Posterior cingulate gyrus (tissue), 11 donors: ENCODE data around the gene DYRK1A.
"Not testable (repeated sequence)": the region's sequence is repeated elsewhere in the genome, so short reads cannot be mapped to it uniquely, and the experiment has no call there.

Experiments
- DNase-seq, 10 donors: peaks; one replicate each; pipeline versions ENCODE4 v3.0.0 to v3.0.0-alpha.2; 2020 to 2021; ENCODE audit warnings: mixed read lengths in 3 of 10
- intact Hi-C: fragments of 100-400 bp; cut with DNase I; formaldehyde crosslinking; loops from one replicate; pipeline ENCODE4 v1.15.1; 2023

Gene DYRK1A

GRCh38 chr21:37366482-37367316 is at the start of gene DYRK1A:
Gene DYRK1A (plus strand): TSS chr21:37366773. CDS start chr21:37420375, 53,602 bp downstream.
- DNase-seq: peak; percentile 96 to 100 (median 98)
- intact Hi-C loops: loop anchor here (1.0 to 10.0 kb wide), 5 partner anchors 96 to 292 kb away; partner anchors contain the start of genes PIGP, TTC3 and VPS26C

- intact Hi-C loops: no loop called here
- DNase-seq: no peak
These were observed 47.0 kb upstream of the DYRK1A start for GRCh38 chr21:37319551-37319950.

DNA sequence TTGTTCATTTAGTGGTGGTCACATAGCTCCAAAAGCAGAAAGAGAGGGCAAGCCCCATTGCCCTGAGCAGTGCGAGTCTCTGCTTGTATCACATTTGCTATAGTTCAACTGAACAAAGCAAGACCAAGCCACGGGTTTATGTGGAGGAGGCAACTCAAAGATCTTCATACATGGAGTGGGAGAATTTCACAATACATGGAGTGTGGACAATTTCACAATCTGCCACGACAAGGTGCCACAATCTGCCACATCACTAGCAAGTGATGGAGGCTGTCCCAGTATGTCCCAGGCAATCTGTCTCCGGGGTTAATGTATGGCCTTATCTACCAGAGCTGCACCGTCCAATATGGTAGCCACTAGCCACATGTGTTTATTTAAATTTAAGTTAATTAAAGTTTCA is 44.5 kb upstream of the DYRK1A start:
- no peak for DNase-seq
- intact Hi-C loops: no loop called here

- DNase-seq: no peak
- intact Hi-C loops: no loop called here
These were observed 42.0 kb upstream of the DYRK1A start for GRCh38 chr21:37324558-37324957.

- intact Hi-C loops, DNase-seq: not testable (repeated sequence)
These were observed 38.4 kb upstream of the DYRK1A start for GRCh38 chr21:37328147-37328546.

DNA sequence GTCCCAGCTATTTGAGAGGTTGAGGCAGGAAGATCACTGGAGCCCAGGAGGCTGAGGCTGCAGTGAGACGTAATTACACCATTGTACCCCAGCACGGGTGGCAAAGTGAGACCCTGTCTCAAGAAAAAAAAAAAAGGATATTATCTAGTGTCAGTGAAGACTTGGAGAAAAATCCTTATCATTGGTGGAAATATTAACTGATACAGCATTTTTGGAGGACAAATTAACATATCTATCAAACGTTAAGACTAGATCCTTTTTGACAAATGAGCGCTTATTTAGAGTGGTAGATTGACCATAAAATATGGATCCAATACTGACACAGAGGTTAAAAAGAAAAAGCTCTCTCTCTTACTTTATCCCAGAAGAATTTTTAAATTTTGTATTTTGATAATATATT is 35.2 kb upstream of the DYRK1A start:
- intact Hi-C loops: no loop called here

DNA sequence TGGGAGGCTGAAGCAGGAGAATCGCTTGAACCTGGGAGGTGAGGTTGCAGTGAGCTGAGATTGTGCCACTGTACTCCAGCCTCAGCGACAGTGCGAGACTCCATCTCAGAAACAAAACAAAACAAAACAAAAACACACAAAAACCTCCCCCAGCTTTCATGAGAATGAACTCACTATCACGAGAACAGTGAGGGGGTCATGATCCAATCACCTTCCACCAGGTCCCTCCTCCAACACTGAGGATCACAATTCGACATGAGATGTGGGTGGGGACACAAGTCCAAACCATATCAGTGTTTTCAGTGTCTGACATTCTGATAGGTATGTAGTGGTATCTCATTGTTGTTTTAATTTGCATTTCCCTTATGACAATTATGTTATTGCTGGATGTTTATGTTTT is 31.5 kb upstream of the DYRK1A start:
- intact Hi-C loops: no loop called here
- DNase-seq: no peak

More for the DNA sequence above, 35.2 kb upstream of the DYRK1A start:
- DNase-seq: no peak

GRCh38 chr21:37337179-37337578 is 29.4 kb upstream of the DYRK1A start:
- DNase-seq: no peak
- intact Hi-C loops: no loop called here

GRCh38 chr21:37337831-37338230 is 28.7 kb upstream of the DYRK1A start:
- intact Hi-C loops: no loop called here
- no peak for DNase-seq

- no peak for DNase-seq
- intact Hi-C loops: no loop called here
These were observed 27.7 kb upstream of the DYRK1A start for GRCh38 chr21:37338671-37339551.

- DNase-seq: no peak
- intact Hi-C loops: no loop called here
These were observed 27.0 kb upstream of the DYRK1A start for GRCh38 chr21:37339552-37339939.

DNA sequence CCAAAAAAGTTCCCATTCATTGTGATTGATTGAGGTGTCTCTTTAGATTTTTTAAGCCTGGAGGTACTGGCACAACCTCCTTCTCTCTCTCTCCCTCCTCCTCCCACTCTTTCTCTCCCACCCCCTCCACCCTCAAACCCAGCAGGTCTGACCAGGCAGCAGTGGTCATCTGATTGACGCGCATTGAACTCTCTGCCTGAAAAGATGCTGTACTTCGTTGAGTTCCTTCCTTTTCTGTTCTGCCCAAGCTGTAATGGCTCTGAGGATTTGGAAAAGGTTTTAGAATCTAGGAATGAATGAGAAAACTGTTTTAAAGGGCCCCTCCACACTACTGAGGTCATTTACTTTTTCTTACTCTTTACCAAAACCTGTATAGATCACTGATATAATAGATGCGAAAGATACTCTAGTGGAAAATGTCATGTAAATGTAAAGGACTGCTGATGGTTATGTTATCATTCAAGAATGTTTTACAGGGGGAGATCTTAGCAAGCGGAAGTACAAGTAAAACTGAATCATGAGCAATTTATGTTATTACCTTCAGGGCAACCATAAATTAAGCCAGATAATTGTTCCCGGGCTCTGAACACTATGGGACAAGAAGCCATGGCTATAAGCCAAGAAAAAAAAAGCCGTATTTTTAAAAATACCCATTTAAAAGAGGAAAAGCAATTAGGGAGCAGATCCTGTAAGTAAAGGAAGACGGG is 25.2 kb upstream of the DYRK1A start:
- intact Hi-C loops: no loop called here
- DNase-seq: no peak

DNA sequence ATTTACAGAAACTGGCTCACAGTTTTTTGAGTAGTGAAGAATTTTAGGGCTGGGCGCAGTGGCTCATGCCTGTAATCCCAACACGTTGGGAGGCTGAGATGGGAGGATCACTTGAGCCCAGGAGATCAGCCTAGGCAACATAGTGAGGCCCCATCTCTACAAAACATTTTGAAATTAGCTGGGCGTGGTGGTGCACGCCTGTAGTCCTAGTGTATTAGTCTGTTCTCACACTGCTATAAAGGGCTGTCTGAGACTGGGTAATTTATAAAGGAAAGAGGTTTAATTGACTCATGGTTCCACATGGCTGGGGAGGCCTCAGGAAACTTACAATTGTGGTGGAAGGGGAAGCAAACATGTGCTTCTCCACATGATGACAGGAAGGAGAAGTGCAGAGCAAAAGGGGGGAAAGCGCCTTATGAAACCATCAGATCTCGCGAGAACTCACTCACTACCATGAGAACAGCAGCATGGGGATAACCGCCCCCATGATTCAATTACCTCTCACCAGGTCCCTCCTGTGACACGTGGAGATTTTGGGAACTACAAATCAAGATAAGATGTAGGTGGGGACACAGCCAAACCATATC is 24.4 kb upstream of the DYRK1A start:
- intact Hi-C loops: no loop called here
- DNase-seq: no peak

DNA sequence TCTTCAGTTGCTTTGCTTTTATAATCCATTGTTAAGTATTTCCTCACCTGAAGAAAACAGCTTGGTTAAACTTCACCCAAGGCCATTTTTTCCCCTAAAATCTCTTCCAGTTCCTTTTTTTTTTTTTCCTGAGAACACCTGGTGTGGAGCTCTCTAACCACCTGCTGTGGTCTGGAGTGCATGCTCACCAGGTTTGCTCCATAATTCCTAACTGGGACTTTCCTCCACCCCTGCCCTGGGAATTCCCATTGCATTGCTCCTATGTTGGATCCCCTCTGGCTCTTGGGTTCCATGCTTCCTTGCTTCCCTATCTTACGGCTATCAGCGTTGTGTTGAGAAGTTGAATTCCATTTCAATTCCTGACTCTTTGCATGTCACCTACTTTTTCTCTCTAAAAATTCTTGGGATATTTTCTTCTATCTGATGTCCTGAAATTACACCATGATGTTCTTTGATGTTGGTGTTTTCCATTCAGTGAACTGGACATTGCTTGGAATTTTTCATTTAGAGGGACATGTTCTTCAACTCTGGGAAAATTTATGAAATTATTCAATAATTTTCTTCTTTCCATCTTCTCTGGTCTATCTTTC is 19.6 kb upstream of the DYRK1A start:
- intact Hi-C loops: no loop called here
- DNase-seq: no peak

DNA sequence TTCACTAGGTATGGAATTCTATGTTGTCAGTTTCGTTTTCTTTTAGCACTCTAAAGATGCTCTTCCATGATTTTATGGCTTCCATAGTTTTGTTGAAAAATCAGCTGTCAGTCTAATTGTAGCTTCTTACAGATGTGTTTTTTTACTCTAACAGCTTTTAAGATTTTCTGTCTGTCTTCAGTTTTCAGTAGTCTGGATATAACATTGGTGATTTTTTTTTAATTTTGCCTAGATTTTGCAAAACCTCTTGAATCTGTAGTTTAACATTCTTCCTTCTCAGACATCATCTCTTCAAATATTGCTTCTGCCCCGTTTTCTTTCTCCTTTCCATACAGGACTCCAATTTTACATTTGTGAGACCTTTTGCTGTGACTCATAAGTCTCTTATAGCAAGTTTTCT is 17.9 kb upstream of the DYRK1A start:
- intact Hi-C loops: no loop called here
- DNase-seq: no peak

GRCh38 chr21:37350472-37350871 is 16.1 kb upstream of the DYRK1A start:
- intact Hi-C loops: no loop called here
- no peak for DNase-seq

DNA sequence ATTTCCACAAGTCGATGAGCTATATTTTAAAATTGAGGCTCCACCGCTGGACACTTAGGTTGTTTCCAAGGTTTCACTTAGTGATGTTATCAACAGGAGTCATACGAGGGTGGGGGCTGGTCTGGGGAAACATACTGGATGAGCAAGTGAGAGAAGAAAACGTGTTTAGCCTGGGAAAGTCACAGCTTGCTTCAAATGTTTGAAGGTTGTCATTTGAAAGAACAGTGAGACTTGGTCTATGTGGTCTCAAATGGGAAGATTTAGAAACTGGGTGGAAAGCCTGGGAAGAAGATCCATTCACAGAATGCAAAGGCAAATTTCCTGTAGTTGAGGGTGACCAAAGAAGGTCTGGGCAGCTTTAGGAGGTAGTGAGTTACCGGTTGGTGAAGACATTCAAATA is 9.9 kb upstream of the DYRK1A start:
- no peak for DNase-seq
- intact Hi-C loops: no loop called here

GRCh38 chr21:37357691-37358090 is 8.9 kb upstream of the DYRK1A start:
- intact Hi-C loops: no loop called here
- no peak for DNase-seq

GRCh38 chr21:37358397-37358796 is 8.2 kb upstream of the DYRK1A start:
- no peak for DNase-seq
- intact Hi-C loops: no loop called here

DNA sequence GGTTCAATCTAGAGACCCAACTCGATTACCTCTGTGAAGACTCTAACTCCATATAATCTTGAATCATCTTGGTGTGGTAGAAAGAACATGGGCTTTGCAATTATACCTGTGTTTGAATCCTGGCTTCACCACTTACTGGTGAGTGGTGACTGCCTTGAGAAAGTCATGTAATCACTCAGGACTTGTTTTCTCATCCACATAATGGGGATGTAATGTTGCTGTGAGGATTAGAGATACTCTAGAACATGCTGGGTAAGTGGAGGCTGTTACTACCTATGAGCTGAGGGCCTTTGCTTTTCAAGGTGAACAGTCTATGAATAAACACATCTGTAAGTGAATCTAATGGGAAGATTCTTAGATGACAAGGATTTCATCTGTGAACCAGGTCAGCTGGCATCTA is 2.6 kb upstream of the DYRK1A start:
- DNase-seq: no peak
- intact Hi-C loops: loop anchor here (10.0 kb wide), 1 partner anchor 289 kb away; the partner anchor contains the start of genes PIGP and TTC3
